ENCODE results near the gene DDIAS.
"Not testable (repeated sequence)": the region's sequence is repeated elsewhere in the genome, so short reads cannot be mapped to it uniquely, and the experiment has no call there.

The DDIAS gene

GRCh38 chr11:82959987-82960778 lies 58.6 kb downstream of the DDIAS start:
- no peak overlapping the region for H3K4me3 ChIP-seq
- DNase-seq (ENCODE audit: low spot score) = no peak
- H3K27ac ChIP-seq = no peak overlapping the region
- no peak for TF ChIP-seq CTCF (IDR thresholded peaks at IDR 0.05)

GRCh38 chr11:82960779-82961143 lies 59.2 kb downstream of the DDIAS start:
- Histone ChIP-seq H3K27ac (no peak overlapping the region), H3K4me3 (no peak overlapping the region)
- DNase-seq (ENCODE audit: low spot score) = no peak
- no peak for TF ChIP-seq CTCF (IDR thresholded peaks at IDR 0.05)

GRCh38 chr11:82962021-82962420 lies 60.5 kb downstream of the DDIAS start:
- not testable (repeated sequence) for H3K27ac ChIP-seq; H3K4me3 ChIP-seq; DNase-seq (ENCODE audit: low spot score)

GRCh38 chr11:82967381-82967780 lies 65.8 kb downstream of the DDIAS start:
- no peak for DNase-seq (ENCODE audit: low spot score)
- Histone ChIP-seq H3K4me3 (no peak overlapping the region), H3K27ac (no peak overlapping the region)
- TF ChIP-seq CTCF (IDR thresholded peaks at IDR 0.05) = no peak

GRCh38 chr11:82969811-82970210 lies 68.3 kb downstream of the DDIAS start:
- H3K27ac ChIP-seq = no peak overlapping the region
- TF ChIP-seq CTCF (IDR thresholded peaks at IDR 0.05) = no peak
- DNase-seq (ENCODE audit: low spot score) = no peak
- no peak overlapping the region for H3K4me3 ChIP-seq

GRCh38 chr11:82970507-82971083 lies 69.1 kb downstream of the DDIAS start:
- H3K27ac ChIP-seq; H3K4me3 ChIP-seq; DNase-seq (ENCODE audit: low spot score): not testable (repeated sequence)

- not testable (repeated sequence) for DNase-seq (ENCODE audit: low spot score); H3K4me3 ChIP-seq; H3K27ac ChIP-seq
Measured at GRCh38 chr11:82971519-82971946, 70.0 kb downstream of the DDIAS start.

- no peak for DNase-seq (ENCODE audit: low spot score)
- H3K4me3 ChIP-seq = no peak overlapping the region
- no peak for TF ChIP-seq CTCF (IDR thresholded peaks at IDR 0.05)
- no peak overlapping the region for H3K27ac ChIP-seq
Measured at GRCh38 chr11:82972103-82972502, 70.6 kb downstream of the DDIAS start.

Measured in coronary artery (tissue), 2 donors.